Breast epithelium (tissue), 3 donors: ENCODE results near the gene CDH2.

ENCODE experiments used
- CTCF ChIP-seq, 3 donors: fragments of 450-650 bp; IDR thresholded peaks; one replicate each; pipeline ENCODE4 v1.5.1; 2016 to 2017; ENCODE audit warnings: antibody characterized with exemption in 3 of 3, mild to moderate bottlenecking in 3 of 3, moderate library complexity in 3 of 3
- POLR2A ChIP-seq: fragments of 450-650 bp; IDR thresholded peaks from one replicate; pipeline ENCODE4 v1.6.1; 2016; ENCODE audit warnings: antibody characterized with exemption, mild to moderate bottlenecking, moderate library complexity
- POLR2AphosphoS5 ChIP-seq, 3 donors: sonication (generic); formaldehyde crosslinking; IDR thresholded peaks; one replicate each; pipeline ENCODE4 v1.6.1; 2017; ENCODE audit warnings: antibody characterized with exemption in 3 of 3

- TF ChIP-seq CTCF (IDR thresholded peaks at IDR 0.05) (no peak), POLR2AphosphoS5 (IDR thresholded peaks at IDR 0.05) (no peak), POLR2A (no peak)
Observed at GRCh38 chr18:27996801-27997272, 180.1 kb downstream of the CDH2 start.
